HT-29 (cell line): ENCODE measurements around the gene KIAA1671. TPM values are rescaled to one million over a fixed set of nuclear protein-coding genes. Genes with fewer than 3 reads are reported as not detected.

Source experiments
- DNase-seq: peaks from one replicate; pipeline ENCODE4 v3.0.0-alpha.2; 2015; ENCODE audit warnings: low spot score
- total RNA-seq: library from RNA; depleted of rRNA; stranded (reverse); fragments of >200 nt; shearing (Covaris generic); gene quantifications from 2 replicates; pipeline ENCODE4 v1.2.3, GENCODE V29; 2014

Gene KIAA1671
- total RNA-seq, 1 experiment from 2014 or later: 11.2 TPM

- no peak for DNase-seq
These were observed 114.4 kb downstream of the KIAA1671 start for GRCh38 chr22:25066861-25067435.

- DNase-seq: no peak
These were observed 115.4 kb downstream of the KIAA1671 start for GRCh38 chr22:25067851-25068421.

GRCh38 chr22:25068707-25069106 lies 116.2 kb downstream of the KIAA1671 start:
- DNase-seq: no peak

- no peak for DNase-seq
These were observed 116.9 kb downstream of the KIAA1671 start for GRCh38 chr22:25069426-25069757.

- DNase-seq: no peak
These were observed 117.4 kb downstream of the KIAA1671 start for GRCh38 chr22:25069758-25070481.

GRCh38 chr22:25070956-25071355 lies 118.4 kb downstream of the KIAA1671 start:
- DNase-seq: no peak

- DNase-seq: no peak
These were observed 119.2 kb downstream of the KIAA1671 start for GRCh38 chr22:25071720-25072119.

GRCh38 chr22:25072406-25072805 lies 119.9 kb downstream of the KIAA1671 start:
- DNase-seq: no peak

GRCh38 chr22:25076336-25076735 lies 123.8 kb downstream of the KIAA1671 start:
- no peak for DNase-seq

- DNase-seq: no peak
These were observed 124.5 kb downstream of the KIAA1671 start for GRCh38 chr22:25077056-25077455.

- DNase-seq: no peak
These were observed 125.4 kb downstream of the KIAA1671 start for GRCh38 chr22:25077964-25078363.

GRCh38 chr22:25078591-25078990 lies 126.1 kb downstream of the KIAA1671 start:
- no peak for DNase-seq

- no peak for DNase-seq
These were observed 128.3 kb downstream of the KIAA1671 start for GRCh38 chr22:25080855-25081254.

GRCh38 chr22:25081409-25081824 lies 128.9 kb downstream of the KIAA1671 start:
- peak; percentile 26 for DNase-seq

GRCh38 chr22:25082096-25082495 lies 129.6 kb downstream of the KIAA1671 start:
- DNase-seq: no peak

- no peak for DNase-seq
These were observed 130.7 kb downstream of the KIAA1671 start for GRCh38 chr22:25083056-25083806.

GRCh38 chr22:25083807-25084200 lies 131.3 kb downstream of the KIAA1671 start:
- DNase-seq: no peak

GRCh38 chr22:25084405-25085107 lies 132.0 kb downstream of the KIAA1671 start:
- no peak for DNase-seq

GRCh38 chr22:25085156-25085555 lies 132.6 kb downstream of the KIAA1671 start:
- DNase-seq: no peak

GRCh38 chr22:25085930-25086901 lies 133.7 kb downstream of the KIAA1671 start:
- no peak for DNase-seq

GRCh38 chr22:25086902-25087282 lies 134.4 kb downstream of the KIAA1671 start:
- DNase-seq: no peak
